DLD1 (cell line): ENCODE results near the gene IGFBP3.

Experiments used
- in situ Hi-C: cut with HindIII; loops from 2 replicates; pipeline ENCODE4 v1.10.0; 2017; ENCODE audit warnings: low sequenced_read_pairs

The IGFBP3 gene

GRCh38 chr7:45878457-45879144, 42.5 kb downstream of the IGFBP3 start:
- in situ Hi-C loops = no loop called here

- in situ Hi-C loops = no loop called here
Observed at GRCh38 chr7:45876519-45876918, 44.6 kb downstream of the IGFBP3 start.

GRCh38 chr7:45874408-45875131, 46.5 kb downstream of the IGFBP3 start:
- in situ Hi-C loops = no loop called here

GRCh38 chr7:45873355-45873754, 47.7 kb downstream of the IGFBP3 start:
- in situ Hi-C loops = no loop called here

GRCh38 chr7:45873035-45873354, 48.1 kb downstream of the IGFBP3 start, which contains the start of gene CCDC201:
CCDC201 (minus strand) TSS chr7:45873082; CDS start chr7:45873007, 75 bp downstream.
- in situ Hi-C loops = no loop called here

- in situ Hi-C loops = no loop called here
Observed at GRCh38 chr7:45872116-45873034, 48.7 kb downstream of the IGFBP3 start.

- in situ Hi-C loops = no loop called here
Observed at GRCh38 chr7:45869426-45869825, 51.6 kb downstream of the IGFBP3 start.

- in situ Hi-C loops = no loop called here
Observed at GRCh38 chr7:45867471-45867870, 53.6 kb downstream of the IGFBP3 start.

- in situ Hi-C loops = no loop called here
Observed at GRCh38 chr7:45865594-45866410, 55.3 kb downstream of the IGFBP3 start.

GRCh38 chr7:45863715-45864114, 57.4 kb downstream of the IGFBP3 start:
- in situ Hi-C loops = no loop called here
